GM12878 (cell line): Measurements from ENCODE around the gene NIPAL3. TPM values are rescaled to one million over a fixed set of nuclear protein-coding genes. Genes with fewer than 3 reads are reported as not detected.

Source experiments
- ATAC-seq: fragments of 200-7000 bp; cut with Tn5 transposase; 3 replicates; pipeline ENCODE4 v1.9.1; 2020; ENCODE audit warnings: mild to moderate bottlenecking, moderate library complexity
- BruUV-seq: library from RNA; stranded (reverse); fragments of 400-500 nt; replicated peaks from 2 replicates; lab custom pipeline; 2021; lab: Mats Ljungman, UMichigan
- CTCF ChIA-PET: fragments of 300-600 bp; sonication (Branson Sonifier 250); formaldehyde crosslinking; extraction: SDS; loops from one replicate; lab custom pipeline; 2021; ENCODE audit warnings: inconsistent platforms; lab: Yijun Ruan, JAX
- POLR2A ChIA-PET: fragments of 350-600 bp; formaldehyde crosslinking; extraction: SDS; loops from one replicate; lab custom pipeline; 2021; ENCODE audit warnings: inconsistent platforms; lab: Charles Lee
- RAD21 ChIA-PET: fragments of 300-600 bp; sonication (Branson Sonifier 250); formaldehyde crosslinking; loops from one replicate; lab custom pipeline; 2023; ENCODE audit warnings: antibody characterized with exemption; ENCODE audit not compliant: unreplicated experiment; lab: Charles Lee
- SMC1A ChIA-PET: fragments of 300-600 bp; sonication (Branson Sonifier 250); formaldehyde crosslinking; loops from one replicate; lab custom pipeline; 2023; ENCODE audit not compliant: unreplicated experiment, uncharacterized antibody; lab: Charles Lee
- DNase-seq: peaks from one replicate; pipeline ENCODE4 v3.0.0-alpha.2; 2011; ENCODE audit warnings: low read depth, low spot score
- FAIRE-seq: peaks from 3 replicates; lab custom pipeline; 2011; peaks lifted over from hg19 to GRCh38; lab: Jason Lieb, UNC
- H2AFZ ChIP-seq: 2 replicates; pipeline ENCODE4 v1.6.0; 2011; ENCODE audit warnings: low read depth, low read length, control low read depth; ENCODE audit not compliant: control insufficient read depth
- H3K27ac ChIP-seq: 2 replicates; pipeline ENCODE4 v1.5.1; 2011; ENCODE audit warnings: control low read depth; ENCODE audit not compliant: control insufficient read depth, insufficient read depth
- H3K27me3 ChIP-seq, 2 experiments: replicated peaks in 1 of 2; 2 replicates each; pipeline versions ENCODE4 v1.6.0 to v1.6.1; 2011; ENCODE audit warnings: low read length in 1 of 2; ENCODE audit not compliant: control insufficient read depth in 2 of 2, insufficient read depth in 2 of 2
- H3K36me3 ChIP-seq, 2 experiments: 2 replicates each; pipeline ENCODE4 v1.5.1; 2011; ENCODE audit warnings: low read length in 1 of 2; ENCODE audit not compliant: control insufficient read depth in 2 of 2, insufficient read depth in 2 of 2
- H3K4me1 ChIP-seq: 2 replicates; pipeline ENCODE4 v1.6.1; 2011; ENCODE audit warnings: mild to moderate bottlenecking, low read length, moderate library complexity, mixed read lengths; ENCODE audit not compliant: control insufficient read depth, insufficient read depth
- H3K4me2 ChIP-seq: 2 replicates; pipeline ENCODE4 v1.6.0; 2011; ENCODE audit warnings: control low read depth; ENCODE audit not compliant: control insufficient read depth, insufficient read depth
- H3K4me3 ChIP-seq: fragments of 200-600 bp; sonication (generic); 2 replicates; pipeline ENCODE4 v1.5.1; 2016
- H3K79me2 ChIP-seq: 2 replicates; pipeline ENCODE4 v1.6.0; 2011; ENCODE audit warnings: low read length; ENCODE audit not compliant: control insufficient read depth, insufficient read depth
- H3K9ac ChIP-seq: 2 replicates; pipeline ENCODE4 v1.8.0; 2011; ENCODE audit warnings: low read length, control low read depth, mixed read lengths; ENCODE audit not compliant: control insufficient read depth, insufficient read depth
- H3K9me3 ChIP-seq: replicated peaks from 3 replicates; pipeline ENCODE4 v1.5.1; 2011; ENCODE audit warnings: mild to moderate bottlenecking, low read length; ENCODE audit not compliant: control insufficient read depth, insufficient read depth
- H4K20me1 ChIP-seq: 2 replicates; pipeline ENCODE4 v1.6.0; 2011; ENCODE audit not compliant: control insufficient read depth, insufficient read depth
- ATF3 ChIP-seq: IDR thresholded peaks from 2 replicates; pipeline ENCODE4 v1.6.1; 2011; ENCODE audit warnings: low read depth, mild to moderate bottlenecking, low read length, moderate library complexity, borderline replicate concordance; ENCODE audit errors: extremely low read depth
- CREB1 ChIP-seq: IDR thresholded peaks from 2 replicates; pipeline ENCODE4 v1.6.1; 2012; ENCODE audit warnings: low read depth, mild to moderate bottlenecking, inconsistent platforms
- ESRRA ChIP-seq: IDR thresholded peaks from 2 replicates; pipeline ENCODE4 v1.6.1; 2012; ENCODE audit warnings: mild to moderate bottlenecking, low read length, improper control_type of control experiment
- GATAD2B ChIP-seq: fragments of 450-650 bp; conservative IDR thresholded peaks from 2 replicates; pipeline ENCODE4 v1.6.1; 2017; ENCODE audit warnings: low read depth, mild to moderate bottlenecking, moderate library complexity
- MTA2 ChIP-seq: fragments of 450-650 bp; IDR thresholded peaks from 2 replicates; pipeline ENCODE4 v1.6.1; 2016; ENCODE audit warnings: low read depth, mild to moderate bottlenecking, moderate library complexity
- NFIC ChIP-seq: IDR thresholded peaks from 2 replicates; pipeline ENCODE4 v1.6.1; 2012; ENCODE audit warnings: low read depth, mild to moderate bottlenecking, inconsistent platforms, low read length, moderate library complexity
- POU2F2 ChIP-seq: IDR thresholded peaks from 3 replicates; pipeline ENCODE4 v1.6.1; 2011; ENCODE audit warnings: low read depth, mild to moderate bottlenecking, low read length, borderline replicate concordance
- RAD51 ChIP-seq: fragments of 450-650 bp; IDR thresholded peaks from 2 replicates; pipeline ENCODE4 v1.6.1; 2016; ENCODE audit warnings: moderate library complexity, mild to moderate bottlenecking, inconsistent platforms
- RELA ChIP-seq: fragments of 450-650 bp; IDR thresholded peaks from 2 replicates; pipeline ENCODE4 v1.8.0; 2014; ENCODE audit warnings: borderline replicate concordance; ENCODE audit not compliant: partially characterized antibody
- SPI1 ChIP-seq: IDR thresholded peaks from 2 replicates; pipeline ENCODE4 v1.6.1; 2011; ENCODE audit warnings: low read depth, mild to moderate bottlenecking, low read length, moderate library complexity, borderline replicate concordance; ENCODE audit not compliant: insufficient read depth
- STAT3 ChIP-seq: IDR thresholded peaks from 2 replicates; pipeline ENCODE4 v1.6.1; 2011; ENCODE audit warnings: low read depth, low read length, improper control_type of control experiment
- WRNIP1 ChIP-seq: IDR thresholded peaks from 2 replicates; pipeline ENCODE4 v1.6.1; 2011; ENCODE audit warnings: low read depth, low read length, improper control_type of control experiment, borderline replicate concordance
- ZBTB11 ChIP-seq: fragments of 450-650 bp; formaldehyde crosslinking; IDR thresholded peaks from 2 replicates; pipeline ENCODE4 v1.5.0; 2022; ENCODE audit warnings: mild to moderate bottlenecking, missing genetic modification characterization
- ZBTB4 ChIP-seq: fragments of 450-650 bp; formaldehyde crosslinking; IDR thresholded peaks from 2 replicates; pipeline ENCODE4 v1.4.0; 2022; ENCODE audit warnings: mild to moderate bottlenecking, moderate library complexity
- ZNF24 ChIP-seq: fragments of 450-650 bp; IDR thresholded peaks from 2 replicates; pipeline ENCODE4 v1.6.1; 2017; ENCODE audit warnings: antibody characterized with exemption, mild to moderate bottlenecking
- WGBS: methylation state at CpG from one replicate; pipeline ENCODE4 v1.1.6; 2016; ENCODE audit warnings: low lambda C conversion rate; ENCODE audit not compliant: insufficient replicate concordance, insufficient coverage; ENCODE audit errors: missing lambda C conversion rate; 5-methylcytosine and 5-hydroxymethylcytosine counted together
- in situ Hi-C: fragments of 300-500 bp; cut with MboI; formaldehyde crosslinking; loops from 9 replicates; pipeline ENCODE4 v1.14.3; 2018; ENCODE audit warnings: mixed read lengths
- intact Hi-C: fragments of 100-400 bp; cut with micrococcal nuclease; formaldehyde crosslinking; loops from one replicate; pipeline ENCODE4 v1.14.2; 2022; ENCODE audit not compliant: unreplicated experiment
- polyA plus RNA-seq, 11 experiments: library from polyadenylated mRNA; depleted of rRNA in 4 of 11; unstranded in 6 of 11; stranded (reverse) in 5 of 11; fragments of >200 nt; fragmentation: Nextera tagmentation in 4 of 11; fragmentation: Illumina TruSeq in 1 of 11; extraction: Ambion mirVana in 4 of 11; extraction: Trizol in 1 of 11; gene quantifications; 1 replicate in 1 of 11; 2 replicates in 10 of 11; pipeline versions ENCODE4 v1.2.1 to v1.2.3, GENCODE V29; 2011 to 2016; ENCODE audit warnings: inconsistent platforms in 2 of 11, missing spikeins in 2 of 11, low read depth in 1 of 11
- total RNA-seq, 4 experiments: library from RNA; depleted of rRNA in 3 of 4; stranded (reverse); fragments of >200 nt in 3 of 4; fragmentation: Illumina TruSeq in 1 of 4; extraction: Trizol in 1 of 4; gene quantifications; 2 replicates each; pipeline versions ENCODE4 v1.2.1 to v1.2.3, GENCODE V29; 2013 to 2021

NIPAL3 gene
- total and polyA plus RNA-seq, 10 of the 15 experiments (the other 5 are each of a cell fraction or from before 2014, with no cell fraction given) = 2.1 to 9.4 (median 4.2) TPM

GRCh38 chr1:24391882-24392603, 23.6 kb upstream of the NIPAL3 start:
- H3K27ac ChIP-seq = peak overlapping the region; percentile 85
- peak overlapping the region; percentile 36 for H2AFZ ChIP-seq
- in situ Hi-C loops = loop anchor here (5.0 kb wide), 1 partner anchor 190 kb away; no protein-coding TSS in a partner anchor
- no peaks in the 10 kb centered on the region; the same call in 1 of the 2 replicates for H3K79me2 ChIP-seq
- ChIA-PET POLR2A (interaction anchor here (1.0 to 2.9 kb wide), 4 partner anchors 188 to 241 kb away, joined by 3 to 11 read pairs (median 6); no protein-coding TSS in a partner anchor), RAD21 (interaction anchor here (0.6 to 4.4 kb wide), 40 partner anchors 7 to 1077 kb away, joined by 3 to 225 read pairs (median 4); partner anchors contain the start of genes GRHL3 and NIPAL3), SMC1A (interaction anchor here (0.6 to 5.6 kb wide), 35 partner anchors 10 to 951 kb away, joined by 3 to 297 read pairs (median 4); partner anchors contain the start of genes NIPAL3 and STPG1), CTCF (interaction anchor here (0.6 to 6.0 kb wide), 60 partner anchors 8 to 1447 kb away, joined by 3 to 451 read pairs (median 4); partner anchors contain the start of genes CLIC4, IFNLR1, NIPAL3 and STPG1)
- peak overlapping the region; percentile 79 for H3K4me2 ChIP-seq
- DNase-seq (peak; percentile 84), ATAC-seq (peak; percentile 89), FAIRE-seq (peak; percentile 89)
- peaks cover 18% of the 10 kb centered on the region for H3K4me1 ChIP-seq
- no peaks in the 10 kb centered on the region for H3K9me3 ChIP-seq
- WGBS = 0% methylated on average over 11 of the region's 11 CpGs
- H3K27me3 ChIP-seq = no peaks in the 10 kb centered on the region; a peak in 1 of 4 replicates
- H3K4me3 ChIP-seq = peak overlapping the region; percentile 58; the same call in 1 of the 2 replicates
- no peaks in the 10 kb centered on the region for H3K36me3 ChIP-seq
- H3K9ac ChIP-seq = peak overlapping the region; percentile 66
- BruUV-seq = no TSS peak
- no peaks in the 10 kb centered on the region for H4K20me1 ChIP-seq
- intact Hi-C loops = loop anchor here (1.0 to 5.0 kb wide), 6 partner anchors 193 to 430 kb away; no protein-coding TSS in a partner anchor
- TF ChIP-seq RELA = peak; percentile 49
- 0 out of 2 replicates have a peak, but pooled peaks have one; percentile 85 for TF ChIP-seq STAT3
- no peak for TF ChIP-seq ZBTB11 (CRISPR knock-in tag)
- TF ChIP-seq POU2F2 = 0 out of 3 replicates have a peak, but pooled peaks have one; percentile 9
- TF ChIP-seq SPI1 = 0 out of 2 replicates have a peak, but pooled peaks have one; percentile 24
- no peak for TF ChIP-seq ZNF24
- TF ChIP-seq WRNIP1 = no peak
- TF ChIP-seq NFIC = peak; percentile 91
- no peak for TF ChIP-seq GATAD2B
- no peak for TF ChIP-seq ATF3
- TF ChIP-seq MTA2 = peak; percentile 35; the same call in 1 of the 2 replicates
- no peak for TF ChIP-seq RAD51
- TF ChIP-seq CREB1 = no peak
- TF ChIP-seq ZBTB4 (CRISPR knock-in tag) = no peak
- 0 out of 2 replicates have a peak, but pooled peaks have one; percentile 66 for TF ChIP-seq ESRRA
